Measurements from ENCODE around the gene C4orf36.

DNA sequence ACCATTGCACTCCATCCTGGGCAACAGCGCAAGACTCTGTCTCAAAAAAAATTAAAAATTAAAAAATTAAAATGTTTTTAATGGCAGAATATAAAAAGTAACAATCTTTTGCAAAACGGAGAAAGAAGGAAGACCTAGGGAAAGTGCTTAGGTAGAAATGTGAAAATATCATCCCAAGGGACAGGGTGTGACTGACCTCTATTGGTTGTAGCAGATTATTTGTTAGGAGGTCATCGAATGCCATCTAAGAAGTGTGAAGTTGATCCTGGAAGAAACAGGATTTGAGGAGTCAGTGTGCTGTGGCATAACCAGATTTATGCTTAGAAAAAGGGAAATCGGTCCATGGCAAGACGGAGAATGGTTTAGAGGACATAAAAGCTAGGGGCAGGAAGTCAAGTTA is 18.1 kb upstream of the C4orf36 start:
- no peak for TF ChIP-seq LEF1 (IDR thresholded peaks at IDR 0.05; ENCODE audit: borderline replicate concordance)
- no peak for TF ChIP-seq FOXK2 (IDR thresholded peaks at IDR 0.05)
- no peak for TF ChIP-seq BHLHE40 (IDR thresholded peaks at IDR 0.05; ENCODE audit: borderline replicate concordance)
